ENCODE results near the gene TSPAN14. TPM values are rescaled to one million over a fixed set of nuclear protein-coding genes. Genes with fewer than 3 reads are reported as not detected.
A peak's percentile ranks its signal among the peaks of the same experiment; 100 is the strongest.

TSPAN14 gene
- total and polyA plus RNA-seq, 2 of the 13 experiments (the other 11 are each of a cell fraction or from before 2014, with no cell fraction given), result 24.1 to 80.6 TPM

DNA sequence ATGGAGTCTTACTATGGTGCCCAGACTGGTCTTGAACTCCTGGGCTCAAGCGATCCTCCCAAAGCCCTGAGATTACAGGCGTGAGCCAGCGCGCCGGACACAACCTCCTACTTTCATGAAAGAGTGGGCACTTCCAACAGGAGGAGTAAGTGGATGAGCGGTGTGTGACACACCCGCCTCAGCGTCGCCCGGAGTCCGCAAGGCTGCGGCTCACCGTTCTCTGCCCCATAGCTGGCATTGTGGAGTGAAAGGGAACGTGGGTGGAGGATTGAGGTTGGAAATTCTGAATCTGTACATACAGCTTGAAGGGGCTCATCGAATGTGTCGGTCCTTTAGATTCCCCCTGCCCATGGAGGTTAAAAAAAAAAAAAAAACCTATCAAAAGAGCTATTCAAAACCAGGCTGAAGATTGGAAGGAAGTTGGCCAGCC, 46.3 kb upstream of the TSPAN14 start (continued):
- TF ChIP-seq RNF219 (CRISPR knock-in tag; IDR thresholded peaks at IDR 0.05) (no peak), HIC2 (CRISPR knock-in tag; IDR thresholded peaks at IDR 0.05; ENCODE audit: low read depth) (0 out of 2 replicates have a peak, but pooled peaks have one; percentile 27), ZNF251 (CRISPR knock-in tag; IDR thresholded peaks at IDR 0.05) (peak; percentile 46; the same call in 1 of the 2 replicates), ZNF569 (CRISPR knock-in tag; IDR thresholded peaks at IDR 0.05; ENCODE audit: borderline replicate concordance) (no peak), ZNF580 (CRISPR knock-in tag; IDR thresholded peaks at IDR 0.05; ENCODE audit: borderline replicate concordance, low read depth) (no peak), KMT2A (CRISPR knock-in tag; IDR thresholded peaks at IDR 0.05) (peak; percentile 1; the same call in 1 of the 2 replicates), ZNF766 (CRISPR knock-in tag; IDR thresholded peaks at IDR 0.05; ENCODE audit: borderline replicate concordance) (no peak), ADNP (CRISPR knock-in tag; IDR thresholded peaks at IDR 0.05) (no peak), ZNF691 (CRISPR knock-in tag; IDR thresholded peaks at IDR 0.05; ENCODE audit: borderline replicate concordance, low read depth) (no peak), ELF3 (CRISPR knock-in tag; IDR thresholded peaks at IDR 0.05) (no peak), MYPOP (CRISPR knock-in tag; IDR thresholded peaks at IDR 0.05) (no peak), ZNF224 (CRISPR knock-in tag; IDR thresholded peaks at IDR 0.05) (peak; percentile 55; the same call in 1 of the 2 replicates), PHB2 (IDR thresholded peaks at IDR 0.05; ENCODE audit: partially characterized antibody) (no peak), ZNF124 (CRISPR knock-in tag; IDR thresholded peaks at IDR 0.05) (no peak), ZEB1 (IDR thresholded peaks at IDR 0.05; ENCODE audit: insufficient replicate concordance, low read depth) (peak; percentile 32)
- TF ChIP-seq, protein P1, sequence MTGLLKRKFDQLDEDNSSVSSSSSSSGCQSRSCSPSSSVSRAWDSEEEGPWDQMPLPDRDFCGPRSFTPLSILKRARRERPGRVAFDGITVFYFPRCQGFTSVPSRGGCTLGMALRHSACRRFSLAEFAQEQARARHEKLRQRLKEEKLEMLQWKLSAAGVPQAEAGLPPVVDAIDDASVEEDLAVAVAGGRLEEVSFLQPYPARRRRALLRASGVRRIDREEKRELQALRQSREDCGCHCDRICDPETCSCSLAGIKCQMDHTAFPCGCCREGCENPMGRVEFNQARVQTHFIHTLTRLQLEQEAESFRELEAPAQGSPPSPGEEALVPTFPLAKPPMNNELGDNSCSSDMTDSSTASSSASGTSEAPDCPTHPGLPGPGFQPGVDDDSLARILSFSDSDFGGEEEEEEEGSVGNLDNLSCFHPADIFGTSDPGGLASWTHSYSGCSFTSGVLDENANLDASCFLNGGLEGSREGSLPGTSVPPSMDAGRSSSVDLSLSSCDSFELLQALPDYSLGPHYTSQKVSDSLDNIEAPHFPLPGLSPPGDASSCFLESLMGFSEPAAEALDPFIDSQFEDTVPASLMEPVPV (CRISPR knock-in tag; IDR thresholded peaks at IDR 0.05), result no peak
- TF ChIP-seq, protein P2, sequence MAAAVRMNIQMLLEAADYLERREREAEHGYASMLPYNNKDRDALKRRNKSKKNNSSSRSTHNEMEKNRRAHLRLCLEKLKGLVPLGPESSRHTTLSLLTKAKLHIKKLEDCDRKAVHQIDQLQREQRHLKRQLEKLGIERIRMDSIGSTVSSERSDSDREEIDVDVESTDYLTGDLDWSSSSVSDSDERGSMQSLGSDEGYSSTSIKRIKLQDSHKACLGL (CRISPR knock-in tag; IDR thresholded peaks at IDR 0.05), result no peak
- TF ChIP-seq, protein P3, sequence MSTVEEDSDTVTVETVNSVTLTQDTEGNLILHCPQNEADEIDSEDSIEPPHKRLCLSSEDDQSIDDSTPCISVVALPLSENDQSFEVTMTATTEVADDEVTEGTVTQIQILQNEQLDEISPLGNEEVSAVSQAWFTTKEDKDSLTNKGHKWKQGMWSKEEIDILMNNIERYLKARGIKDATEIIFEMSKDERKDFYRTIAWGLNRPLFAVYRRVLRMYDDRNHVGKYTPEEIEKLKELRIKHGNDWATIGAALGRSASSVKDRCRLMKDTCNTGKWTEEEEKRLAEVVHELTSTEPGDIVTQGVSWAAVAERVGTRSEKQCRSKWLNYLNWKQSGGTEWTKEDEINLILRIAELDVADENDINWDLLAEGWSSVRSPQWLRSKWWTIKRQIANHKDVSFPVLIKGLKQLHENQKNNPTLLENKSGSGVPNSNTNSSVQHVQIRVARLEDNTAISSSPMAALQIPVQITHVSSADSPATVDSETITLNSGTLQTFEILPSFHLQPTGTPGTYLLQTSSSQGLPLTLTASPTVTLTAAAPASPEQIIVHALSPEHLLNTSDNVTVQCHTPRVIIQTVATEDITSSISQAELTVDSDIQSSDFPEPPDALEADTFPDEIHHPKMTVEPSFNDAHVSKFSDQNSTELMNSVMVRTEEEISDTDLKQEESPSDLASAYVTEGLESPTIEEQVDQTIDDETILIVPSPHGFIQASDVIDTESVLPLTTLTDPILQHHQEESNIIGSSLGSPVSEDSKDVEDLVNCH (CRISPR knock-in tag; IDR thresholded peaks at IDR 0.05), result 0 out of 2 replicates have a peak, but pooled peaks have one; percentile 25
